Endothelial cell (in vitro differentiated cells): ENCODE results near the gene UBA52. TPM values are rescaled to one million over a fixed set of nuclear protein-coding genes. Genes with fewer than 3 reads are reported as not detected.
"Not testable (repeated sequence)": the region's sequence is repeated elsewhere in the genome, so short reads cannot be mapped to it uniquely, and the experiment has no call there.

Experiments used
- DNase-seq: peaks from one replicate; pipeline ENCODE4 v3.0.0; 2021; ENCODE audit warnings: low spot score
- H3K27ac Mint-ChIP-seq: one replicate; pipeline ENCODE4 v1.8.0; 2021; ENCODE audit warnings: mixed read lengths, inconsistent platforms; ENCODE audit not compliant: unreplicated experiment
- H3K27me3 Mint-ChIP-seq: one replicate; pipeline ENCODE4 v1.8.0; 2021; ENCODE audit warnings: mild to moderate bottlenecking, moderate library complexity, mixed read lengths, inconsistent platforms; ENCODE audit not compliant: unreplicated experiment
- H3K36me3 Mint-ChIP-seq: one replicate; pipeline ENCODE4 v1.8.0; 2021; ENCODE audit warnings: mild to moderate bottlenecking, low read depth, mixed read lengths, inconsistent platforms; ENCODE audit not compliant: unreplicated experiment
- H3K4me1 Mint-ChIP-seq: one replicate; pipeline ENCODE4 v1.8.0; 2021; ENCODE audit warnings: mild to moderate bottlenecking, mixed read lengths, inconsistent platforms; ENCODE audit not compliant: unreplicated experiment
- H3K4me3 Mint-ChIP-seq: one replicate; pipeline ENCODE4 v1.8.0; 2021; ENCODE audit warnings: mild to moderate bottlenecking, mixed read lengths, inconsistent platforms; ENCODE audit not compliant: unreplicated experiment
- H3K9me3 Mint-ChIP-seq: one replicate; pipeline ENCODE4 v1.8.0; 2021; ENCODE audit warnings: mixed read lengths, inconsistent platforms; ENCODE audit not compliant: unreplicated experiment
- total RNA-seq: library from RNA; stranded (reverse); fragmentation: NEBNext Ultra II Directional; extraction: Animal tissue kit (Norgen Biotek cat#: 25700); gene quantifications from one replicate; pipeline ENCODE4 v1.2.1, GENCODE V29; 2021; ENCODE audit not compliant: unreplicated experiment
- TF ChIP-seq, protein P1 (sequence below): fragments of 200-600 bp; sonication (generic); IDR thresholded peaks from one replicate; pipeline ENCODE4 v1.5.0; 2021; ENCODE audit warnings: antibody characterized with exemption; ENCODE audit not compliant: unreplicated experiment

UBA52 gene
- total RNA-seq, 1 donor from 2014 or later: 1,465 TPM

DNA sequence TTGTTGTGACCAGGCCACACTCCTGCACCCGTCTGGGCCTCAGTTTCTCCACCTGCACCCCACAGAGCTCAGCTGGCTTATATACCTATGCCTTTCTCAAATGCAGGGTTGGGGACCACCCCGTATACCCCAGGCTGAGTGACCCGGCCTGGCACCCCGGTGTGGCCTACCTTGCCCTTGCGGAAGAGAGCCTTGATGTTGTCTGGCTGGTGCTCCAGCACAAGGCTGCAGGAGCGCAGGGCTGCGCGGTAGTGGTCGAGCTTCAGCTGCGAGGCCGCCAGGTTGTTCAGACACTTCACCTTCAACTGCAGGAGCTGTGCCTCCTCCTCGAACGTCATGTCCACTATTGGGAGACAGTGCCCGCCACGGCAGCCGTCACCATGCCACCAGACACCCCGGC lies 34.2 kb upstream of the UBA52 start:
- TF ChIP-seq, protein P1, sequence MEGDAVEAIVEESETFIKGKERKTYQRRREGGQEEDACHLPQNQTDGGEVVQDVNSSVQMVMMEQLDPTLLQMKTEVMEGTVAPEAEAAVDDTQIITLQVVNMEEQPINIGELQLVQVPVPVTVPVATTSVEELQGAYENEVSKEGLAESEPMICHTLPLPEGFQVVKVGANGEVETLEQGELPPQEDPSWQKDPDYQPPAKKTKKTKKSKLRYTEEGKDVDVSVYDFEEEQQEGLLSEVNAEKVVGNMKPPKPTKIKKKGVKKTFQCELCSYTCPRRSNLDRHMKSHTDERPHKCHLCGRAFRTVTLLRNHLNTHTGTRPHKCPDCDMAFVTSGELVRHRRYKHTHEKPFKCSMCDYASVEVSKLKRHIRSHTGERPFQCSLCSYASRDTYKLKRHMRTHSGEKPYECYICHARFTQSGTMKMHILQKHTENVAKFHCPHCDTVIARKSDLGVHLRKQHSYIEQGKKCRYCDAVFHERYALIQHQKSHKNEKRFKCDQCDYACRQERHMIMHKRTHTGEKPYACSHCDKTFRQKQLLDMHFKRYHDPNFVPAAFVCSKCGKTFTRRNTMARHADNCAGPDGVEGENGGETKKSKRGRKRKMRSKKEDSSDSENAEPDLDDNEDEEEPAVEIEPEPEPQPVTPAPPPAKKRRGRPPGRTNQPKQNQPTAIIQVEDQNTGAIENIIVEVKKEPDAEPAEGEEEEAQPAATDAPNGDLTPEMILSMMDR: no peak
- H3K36me3 Mint-ChIP-seq: peaks cover 19% of the 10 kb centered on the region
- no peak overlapping the region for H3K4me3 Mint-ChIP-seq
- H3K9me3 Mint-ChIP-seq: no peaks in the 10 kb centered on the region
- DNase-seq: no peak
- no peak overlapping the region for H3K27ac Mint-ChIP-seq
- peaks cover 9% of the 10 kb centered on the region for H3K27me3 Mint-ChIP-seq
- H3K4me1 Mint-ChIP-seq: peaks cover 1% of the 10 kb centered on the region

DNA sequence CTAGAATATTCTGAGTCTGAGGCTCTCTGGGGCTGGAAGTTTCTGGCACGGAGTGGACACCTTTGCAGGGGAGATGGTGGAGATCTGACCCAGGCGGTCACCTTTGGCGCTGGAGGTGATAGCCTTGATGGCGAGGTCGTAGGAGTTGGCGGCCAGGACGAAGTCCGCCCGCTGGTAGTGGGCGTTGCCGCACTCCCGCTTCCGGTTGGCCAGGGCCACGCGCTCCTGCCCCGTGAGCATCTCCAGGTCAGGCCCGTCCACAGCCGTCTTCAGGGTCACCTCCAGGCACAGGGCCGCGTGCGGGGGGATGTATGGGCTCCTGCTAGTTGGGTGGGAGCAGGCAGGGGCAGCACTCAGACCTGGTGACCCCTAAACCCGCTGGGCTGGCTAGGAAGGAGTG lies 33.5 kb upstream of the UBA52 start:
- TF ChIP-seq, protein P1: no peak
- H3K4me3 Mint-ChIP-seq: no peak overlapping the region
- peaks cover 3% of the 10 kb centered on the region for H3K4me1 Mint-ChIP-seq
- H3K27me3 Mint-ChIP-seq: peaks cover 9% of the 10 kb centered on the region
- DNase-seq: no peak
- H3K9me3 Mint-ChIP-seq: no peaks in the 10 kb centered on the region
- H3K36me3 Mint-ChIP-seq: peaks cover 19% of the 10 kb centered on the region
- no peak overlapping the region for H3K27ac Mint-ChIP-seq

DNA sequence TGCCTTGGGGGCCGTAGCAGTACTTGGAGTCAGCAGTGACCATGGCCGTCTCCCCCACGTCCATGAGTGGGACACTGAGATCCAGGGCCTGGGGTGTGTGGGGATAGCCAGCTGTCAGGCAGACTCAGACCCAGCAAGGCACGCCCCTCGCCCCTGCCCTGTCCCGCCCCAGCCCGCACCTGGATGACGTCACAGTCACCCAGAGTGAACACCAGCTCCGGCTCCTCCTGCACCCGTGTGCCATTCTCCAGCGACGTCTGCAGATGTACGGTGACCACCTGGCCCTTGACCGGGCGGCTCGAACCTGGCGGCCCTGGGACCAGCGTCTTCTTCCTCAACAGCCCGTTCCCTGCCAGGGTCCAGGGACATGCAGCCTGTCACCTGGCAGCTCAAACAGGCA lies 32.3 kb upstream of the UBA52 start:
- no peak overlapping the region for H3K4me3 Mint-ChIP-seq
- TF ChIP-seq, protein P1: no peak
- peaks cover 8% of the 10 kb centered on the region for H3K4me1 Mint-ChIP-seq
- no peak for DNase-seq
- no peaks in the 10 kb centered on the region for H3K9me3 Mint-ChIP-seq
- peaks cover 17% of the 10 kb centered on the region for H3K36me3 Mint-ChIP-seq
- H3K27ac Mint-ChIP-seq: no peak overlapping the region
- peaks cover 7% of the 10 kb centered on the region for H3K27me3 Mint-ChIP-seq

DNA sequence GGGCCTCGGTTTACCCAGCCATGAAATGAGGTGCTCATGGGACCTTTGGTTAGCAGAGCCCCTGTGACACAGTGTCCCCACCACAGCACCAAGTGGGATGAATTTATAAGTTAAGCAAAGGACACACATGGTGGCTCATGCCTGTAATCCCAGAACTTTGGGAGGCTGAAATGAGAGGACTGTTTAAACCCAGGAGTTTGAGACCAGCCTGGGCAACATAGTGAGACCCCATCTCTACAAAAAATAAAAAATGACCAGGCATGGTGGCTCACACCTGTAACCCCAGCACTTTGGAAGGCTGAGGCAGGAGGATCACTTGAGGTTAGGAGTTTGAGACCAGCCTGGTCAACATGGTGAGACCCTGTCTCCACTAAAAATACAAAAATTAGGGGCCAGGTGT lies 31.5 kb upstream of the UBA52 start:
- not testable (repeated sequence) for H3K9me3 Mint-ChIP-seq, H3K27me3 Mint-ChIP-seq, H3K27ac Mint-ChIP-seq, H3K4me1 Mint-ChIP-seq, DNase-seq, H3K4me3 Mint-ChIP-seq
- peaks cover 14% of the 10 kb centered on the region for H3K36me3 Mint-ChIP-seq

DNA sequence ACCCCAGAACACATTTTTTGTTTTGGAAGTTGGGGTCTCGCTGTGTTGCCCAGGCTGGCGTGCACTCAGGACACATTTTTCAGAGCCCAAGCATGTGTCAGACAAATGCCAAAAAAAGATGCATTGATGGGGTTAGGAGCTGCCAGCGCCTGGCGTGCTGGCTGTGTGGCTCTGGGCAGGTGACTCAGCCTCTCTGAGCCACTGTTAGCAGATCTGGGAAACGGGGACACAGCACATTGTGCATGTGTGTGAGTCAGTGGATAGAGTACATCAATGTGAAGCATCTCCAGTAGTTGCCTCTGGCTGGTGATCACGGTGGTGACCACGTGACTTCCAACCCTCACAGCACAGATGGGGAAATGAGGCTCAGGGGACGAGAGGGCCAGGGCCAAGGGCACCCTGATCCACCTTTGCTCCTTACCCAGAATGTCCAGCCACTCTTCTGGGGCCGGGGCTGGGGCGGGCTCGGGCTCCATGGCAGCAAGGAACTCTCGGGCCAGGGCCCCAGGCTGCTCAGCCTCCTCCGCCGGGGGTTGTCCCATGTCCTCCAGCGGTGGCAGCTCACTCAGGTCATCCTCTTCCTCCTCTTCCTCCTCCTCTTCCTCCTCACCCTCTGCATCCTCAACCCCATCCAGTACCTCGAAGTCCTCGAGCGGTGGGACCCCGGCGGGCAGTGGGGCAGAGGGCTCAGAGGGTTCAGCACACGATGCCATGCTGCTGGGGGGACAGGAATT lies 30.2 kb upstream of the UBA52 start:
- Mint-ChIP-seq H3K4me3 (peak overlapping the region; percentile 51), H3K27ac (no peak overlapping the region), H3K36me3 (peaks cover 11% of the 10 kb centered on the region), H3K9me3 (no peaks in the 10 kb centered on the region), H3K27me3 (peaks cover 10% of the 10 kb centered on the region), H3K4me1 (peaks cover 8% of the 10 kb centered on the region)
- TF ChIP-seq, protein P1: no peak
- no peak for DNase-seq
